GM18517 (cell line): Measurements from ENCODE around the gene CLSTN2.

ENCODE experiments used
- ATAC-seq: cut with Tn5 transposase; IDR thresholded peaks from one replicate; pipeline ENCODE4 v1.9.1; 2021; ENCODE audit warnings: mild to moderate bottlenecking, moderate library complexity; ENCODE audit not compliant: unreplicated experiment

The CLSTN2 gene

DNA sequence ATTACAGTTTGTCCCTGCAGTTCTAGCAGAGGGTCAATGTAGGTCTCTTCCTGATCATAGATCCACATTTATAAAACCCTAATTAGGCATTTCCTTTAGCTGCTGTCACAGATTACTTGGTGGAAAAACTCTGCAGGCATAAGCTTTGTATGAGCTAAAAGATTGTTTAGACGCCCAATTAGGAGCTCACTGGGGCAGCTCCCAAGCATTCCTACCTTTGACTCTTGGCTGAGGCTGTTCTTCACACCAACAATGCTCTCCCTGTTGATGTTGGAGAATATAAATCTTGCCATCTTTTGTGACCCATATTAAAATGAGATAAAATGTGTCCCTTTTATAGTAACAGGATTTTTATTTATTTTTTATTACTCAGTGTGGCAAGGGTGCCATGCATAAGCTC lies 594.6 kb downstream of the CLSTN2 start:
- ATAC-seq = no peak

DNA sequence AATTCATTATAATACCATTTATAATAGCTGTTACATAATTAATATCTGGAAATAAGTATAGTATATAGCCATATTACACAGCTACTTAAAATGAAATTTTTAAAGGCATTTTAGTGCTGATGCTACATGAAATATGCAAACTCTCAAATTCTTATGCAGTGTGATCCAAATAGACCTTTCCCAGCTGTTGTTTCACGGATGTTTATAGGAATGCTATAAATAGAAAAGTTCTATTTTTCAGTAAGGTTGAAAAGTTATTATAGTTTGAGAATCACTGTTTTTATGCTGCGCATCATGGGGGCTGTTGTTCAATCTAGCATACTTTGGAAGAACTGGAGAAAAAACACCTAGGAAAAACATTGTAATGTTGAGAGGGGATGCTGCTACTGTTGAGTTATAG lies 595.1 kb downstream of the CLSTN2 start:
- ATAC-seq = no peak

DNA sequence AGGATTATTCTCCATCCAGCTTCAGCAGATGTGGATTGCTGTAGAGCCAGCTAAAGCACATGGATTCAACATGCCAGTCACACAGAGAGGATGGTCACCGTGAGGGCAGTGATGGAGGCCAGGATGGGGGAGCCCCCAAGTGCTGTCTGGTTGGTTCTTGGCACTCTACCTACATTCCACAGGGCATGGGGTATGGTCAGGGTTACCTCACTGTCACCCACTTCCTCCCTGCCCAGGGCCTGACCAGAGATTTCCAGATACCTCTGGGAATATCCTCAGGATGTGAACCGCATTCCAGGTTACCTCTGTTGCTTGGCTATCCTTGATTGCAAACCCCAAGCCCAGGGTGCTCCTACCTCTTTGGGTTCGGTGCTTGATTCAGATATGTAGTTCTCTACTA lies 595.6 kb downstream of the CLSTN2 start:
- no peak for ATAC-seq

- ATAC-seq = no peak
These were observed 597.9 kb downstream of the CLSTN2 start for GRCh38 chr3:140532793-140533330.

GRCh38 chr3:140536926-140537726 lies 602.1 kb downstream of the CLSTN2 start:
- ATAC-seq = no peak

DNA sequence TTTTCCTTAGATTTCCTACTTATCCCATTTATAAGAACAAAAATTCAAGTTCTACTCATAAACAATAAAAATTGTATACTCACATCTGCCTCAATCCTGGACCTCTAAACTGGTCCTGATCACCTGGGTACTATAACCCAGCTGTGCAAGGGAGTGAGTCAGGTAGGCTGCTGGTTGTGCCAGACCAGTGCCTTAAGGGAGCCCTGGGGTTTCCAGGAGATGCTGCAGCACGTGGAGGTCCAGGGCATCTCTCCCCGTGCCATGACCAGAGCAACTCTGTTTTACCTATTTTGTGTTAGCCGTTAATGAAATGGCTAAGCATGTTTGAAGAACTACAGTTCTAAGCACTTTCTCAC lies 602.7 kb downstream of the CLSTN2 start:
- no peak for ATAC-seq

DNA sequence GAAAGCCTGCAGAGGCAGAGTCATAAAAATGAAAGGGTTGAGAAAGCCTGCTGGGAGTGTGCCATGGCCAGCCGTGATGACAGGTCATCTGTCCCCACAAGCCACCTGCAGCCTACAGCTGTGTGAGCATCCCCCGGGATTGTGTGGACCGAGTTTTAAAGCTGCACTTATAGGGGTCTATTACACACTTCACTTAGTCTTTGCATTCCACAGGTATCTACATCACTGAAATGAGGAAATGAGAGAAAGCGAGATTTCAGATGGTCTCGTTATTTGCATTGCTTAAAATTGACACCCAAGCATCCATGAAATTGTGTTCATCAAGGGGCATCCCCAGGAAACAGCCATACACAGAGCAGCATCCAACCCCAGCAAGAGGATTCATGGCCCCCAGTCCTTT lies 605.3 kb downstream of the CLSTN2 start:
- ATAC-seq = no peak

- ATAC-seq = no peak
These were observed 607.1 kb downstream of the CLSTN2 start for GRCh38 chr3:140541975-140542653.

DNA sequence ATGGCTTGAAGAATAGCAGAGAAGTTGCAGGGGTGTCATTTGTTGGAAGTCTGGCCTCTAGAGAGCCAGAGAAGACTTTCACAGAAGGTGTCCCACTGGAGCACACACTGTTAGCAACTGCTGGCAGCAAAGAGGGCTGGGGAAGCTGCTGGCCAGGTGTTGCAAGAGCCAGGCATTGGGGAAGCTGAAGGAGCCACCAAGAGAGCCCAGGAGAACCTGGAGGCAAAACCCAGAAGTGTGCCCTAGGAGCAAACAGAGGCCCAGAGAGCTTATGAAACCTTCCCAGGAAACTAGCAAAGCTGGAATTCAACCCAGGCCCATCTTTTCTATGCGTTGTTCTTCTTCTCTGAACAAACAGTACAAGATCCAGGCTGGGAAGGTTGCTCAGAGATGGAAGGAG lies 610.2 kb downstream of the CLSTN2 start:
- no peak for ATAC-seq

GRCh38 chr3:140545756-140546155 lies 610.8 kb downstream of the CLSTN2 start:
- ATAC-seq = no peak

GRCh38 chr3:140546649-140547048 lies 611.7 kb downstream of the CLSTN2 start:
- ATAC-seq = no peak

GRCh38 chr3:140552403-140552802 lies 617.4 kb downstream of the CLSTN2 start:
- ATAC-seq = no peak

DNA sequence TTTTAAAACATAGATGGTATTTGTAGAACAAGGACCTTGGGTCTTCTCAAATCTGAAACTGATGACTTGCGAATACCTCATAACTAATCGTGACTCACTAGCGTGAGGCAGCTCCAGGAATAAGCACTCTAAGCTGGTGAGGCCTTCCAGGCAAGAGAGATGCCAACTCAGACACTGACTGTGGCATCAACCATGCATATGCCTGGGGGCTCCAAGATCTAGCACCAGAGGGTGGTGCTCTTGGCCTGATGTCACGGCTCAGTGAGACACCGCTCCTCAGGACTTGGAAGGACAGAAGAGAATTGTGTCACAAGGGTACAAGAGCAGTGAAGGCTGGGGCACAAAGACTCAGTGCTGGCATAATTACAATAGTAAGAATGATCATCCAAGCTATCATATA lies 617.9 kb downstream of the CLSTN2 start:
- ATAC-seq = no peak

DNA sequence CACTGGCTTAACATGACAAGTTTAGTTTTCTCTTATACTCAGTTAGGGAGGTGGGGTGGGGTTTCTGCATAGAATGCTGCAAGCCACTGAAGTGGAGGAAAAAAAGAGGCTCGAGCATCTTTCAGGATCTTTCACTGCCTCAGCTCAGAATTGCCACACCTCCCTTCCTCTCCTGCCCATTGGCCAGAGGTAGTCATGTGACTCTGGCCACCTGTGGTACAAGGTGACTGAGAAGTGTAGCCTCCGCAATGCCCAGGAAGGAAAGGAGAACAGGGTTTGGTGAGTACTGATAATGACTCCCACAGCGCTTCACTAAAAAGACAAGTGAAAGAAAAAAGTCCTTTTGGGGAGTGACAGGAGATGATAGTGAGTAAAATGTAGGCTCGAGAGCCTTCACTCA lies 618.6 kb downstream of the CLSTN2 start:
- no peak for ATAC-seq

- no peak for ATAC-seq
These were observed 620.7 kb downstream of the CLSTN2 start for GRCh38 chr3:140555666-140556065.

DNA sequence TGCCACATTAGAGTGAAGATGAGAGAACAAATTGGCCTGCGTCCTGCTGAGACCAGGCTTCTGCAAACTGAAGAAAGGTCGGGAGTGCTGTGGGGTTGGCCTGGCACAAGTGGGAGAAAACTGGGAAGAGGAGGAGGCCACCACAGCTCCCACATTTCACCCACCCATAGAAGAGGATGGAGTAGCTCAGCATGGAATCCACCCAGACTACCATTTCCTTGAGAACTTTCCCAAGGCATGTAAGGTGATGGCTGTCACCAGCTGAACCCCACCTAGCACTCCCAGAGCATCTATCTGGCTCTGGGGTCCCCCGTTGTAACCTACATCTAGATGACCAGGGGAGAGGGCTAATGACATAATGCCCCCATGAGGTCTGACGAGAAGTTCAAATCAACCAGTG lies 622.5 kb downstream of the CLSTN2 start:
- no peak for ATAC-seq

DNA sequence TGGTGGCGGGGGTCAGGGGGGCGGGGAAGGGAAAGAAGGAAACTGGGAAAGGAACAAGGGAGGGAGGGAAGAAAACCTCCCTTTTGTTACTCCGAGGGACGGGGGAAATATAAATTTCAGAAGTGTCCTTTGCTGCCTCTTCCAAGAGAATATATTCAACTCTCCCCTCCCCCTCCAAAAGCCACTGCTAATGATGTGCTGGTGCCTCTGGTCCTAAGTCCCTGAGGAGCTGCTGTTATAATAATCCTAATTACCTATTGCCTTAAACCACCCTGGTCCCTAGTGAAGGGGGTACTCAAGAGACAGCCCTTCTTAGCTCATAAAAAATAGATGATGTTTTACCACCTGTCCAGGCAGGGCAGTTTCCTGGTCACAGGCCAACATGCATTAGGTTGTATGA lies 624.6 kb downstream of the CLSTN2 start:
- ATAC-seq = no peak

- ATAC-seq = no peak
These were observed 628.3 kb downstream of the CLSTN2 start for GRCh38 chr3:140563206-140563760.

DNA sequence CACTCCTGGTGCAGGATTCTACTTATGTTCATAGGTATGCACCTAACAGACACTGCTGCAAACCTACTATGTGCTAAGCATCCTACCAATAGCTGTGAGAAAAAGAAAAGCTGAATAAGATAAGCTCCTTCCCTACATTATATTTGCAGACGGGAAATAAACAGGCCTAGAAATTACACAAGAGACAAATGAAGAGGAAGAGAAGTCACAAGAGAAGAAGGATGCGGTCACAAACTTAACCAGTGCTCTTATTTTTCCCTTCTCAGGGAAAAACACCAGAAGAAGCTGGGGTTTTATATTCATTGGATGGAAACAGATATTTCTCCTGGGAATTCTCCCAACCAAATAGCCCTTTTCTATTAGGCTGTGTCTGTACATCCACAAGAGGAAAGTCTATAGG lies 633.1 kb downstream of the CLSTN2 start:
- no peak for ATAC-seq

GRCh38 chr3:140568842-140569520 lies 634.0 kb downstream of the CLSTN2 start:
- no peak for ATAC-seq

DNA sequence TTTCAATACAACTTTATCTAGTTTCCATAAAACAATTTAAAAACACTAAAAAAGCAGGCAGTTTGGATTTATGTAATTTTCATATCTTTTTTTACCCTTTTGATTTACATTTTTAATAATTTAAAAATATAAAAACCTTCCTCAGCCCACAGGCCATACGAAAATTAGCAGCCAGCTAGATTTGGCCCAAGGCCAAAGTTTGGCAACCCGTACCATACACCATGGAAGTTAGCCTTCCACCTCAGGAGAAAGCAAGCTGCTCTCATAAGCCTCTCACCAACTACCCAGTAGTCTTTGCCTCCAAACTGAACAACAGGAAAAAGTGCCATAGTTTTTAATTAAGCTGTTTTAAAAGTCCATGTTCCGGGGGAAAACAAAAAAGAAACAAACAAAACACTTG lies 635.6 kb downstream of the CLSTN2 start:
- no peak for ATAC-seq
